CD1c-positive myeloid dendritic cell (primary cell): Measurements from ENCODE around the gene LOXHD1.

Source experiments
- DNase-seq: peaks from one replicate; pipeline ENCODE4 v3.0.0-alpha.2; 2016; ENCODE audit errors: extremely low spot score

LOXHD1 gene

GRCh38 chr18:46676182-46676835 lies 19.3 kb upstream of the LOXHD1 start:
- DNase-seq: no peak

- no peak for DNase-seq
Measured at GRCh38 chr18:46675112-46675511, 18.1 kb upstream of the LOXHD1 start.

- peak; percentile 61 for DNase-seq
Measured at GRCh38 chr18:46672062-46672970, 15.3 kb upstream of the LOXHD1 start.

GRCh38 chr18:46668694-46669093 lies 11.7 kb upstream of the LOXHD1 start:
- no peak for DNase-seq

- DNase-seq: no peak
Measured at GRCh38 chr18:46668135-46668534, 11.1 kb upstream of the LOXHD1 start.

GRCh38 chr18:46663539-46663938 lies 6.5 kb upstream of the LOXHD1 start:
- DNase-seq: no peak

GRCh38 chr18:46660957-46661749 lies 4.1 kb upstream of the LOXHD1 start:
- no peak for DNase-seq

GRCh38 chr18:46659484-46659883 lies 2.5 kb upstream of the LOXHD1 start:
- no peak for DNase-seq

GRCh38 chr18:46656326-46657114 lies 500 bp downstream of the LOXHD1 start:
- DNase-seq: no peak

- DNase-seq: no peak
Measured at GRCh38 chr18:46652372-46652771, 4.6 kb downstream of the LOXHD1 start.

- DNase-seq: no peak
Measured at GRCh38 chr18:46650681-46651080, 6.3 kb downstream of the LOXHD1 start.

- no peak for DNase-seq
Measured at GRCh38 chr18:46649071-46649862, 7.8 kb downstream of the LOXHD1 start.

- DNase-seq: no peak
Measured at GRCh38 chr18:46646468-46646867, 10.6 kb downstream of the LOXHD1 start.

- no peak for DNase-seq
Measured at GRCh38 chr18:46642561-46642960, 14.5 kb downstream of the LOXHD1 start.

GRCh38 chr18:46641917-46642316 lies 15.1 kb downstream of the LOXHD1 start:
- no peak for DNase-seq

- DNase-seq: no peak
Measured at GRCh38 chr18:46639386-46639785, 17.6 kb downstream of the LOXHD1 start.

GRCh38 chr18:46636040-46636630 lies 20.9 kb downstream of the LOXHD1 start:
- DNase-seq: no peak

- DNase-seq: no peak
Measured at GRCh38 chr18:46632401-46633071, 24.5 kb downstream of the LOXHD1 start.

- no peak for DNase-seq
Measured at GRCh38 chr18:46630991-46631390, 26.0 kb downstream of the LOXHD1 start.

- peak; percentile 2 for DNase-seq
Measured at GRCh38 chr18:46630160-46630559, 26.9 kb downstream of the LOXHD1 start.
